Measurements from ENCODE around the gene ACBD3.

ACBD3 gene

DNA sequence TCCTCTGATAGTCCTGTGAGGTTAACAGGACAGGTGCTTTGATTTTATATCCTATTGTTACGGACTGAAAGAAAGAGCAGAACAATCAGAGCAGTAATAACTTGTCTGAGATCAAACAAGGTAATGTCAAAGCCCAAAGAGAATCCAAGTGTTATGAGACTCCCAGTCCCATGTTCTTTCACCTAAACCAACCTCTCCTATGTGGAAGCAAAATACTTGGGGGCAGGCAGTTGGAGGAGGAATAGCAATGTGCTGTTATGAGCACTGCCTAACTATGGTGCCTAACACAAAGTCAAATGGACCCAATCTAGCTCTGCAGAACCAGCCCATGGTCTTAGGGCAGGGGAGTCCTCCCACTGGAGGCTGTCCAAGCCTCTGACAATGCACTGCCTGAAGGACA lies 28.1 kb downstream of the ACBD3 start:
- Histone ChIP-seq H3K36me3 (ENCODE audit: control insufficient read depth, low read depth, low read length) (peaks cover 60% of the 10 kb centered on the region), H3K9me3 (ENCODE audit: control insufficient read depth, low read depth, low read length) (no peaks in the 10 kb centered on the region), H3K4me1 (ENCODE audit: control insufficient read depth, low read depth, low read length) (no peaks in the 10 kb centered on the region), H3K9ac (ENCODE audit: low read length) (no peak overlapping the region), H3K4me3 (ENCODE audit: low read length) (no peak overlapping the region), H3K27ac (ENCODE audit: low read length) (no peak overlapping the region), H3K27me3 (ENCODE audit: control insufficient read depth, insufficient read depth, low read length) (no peaks in the 10 kb centered on the region)

DNA sequence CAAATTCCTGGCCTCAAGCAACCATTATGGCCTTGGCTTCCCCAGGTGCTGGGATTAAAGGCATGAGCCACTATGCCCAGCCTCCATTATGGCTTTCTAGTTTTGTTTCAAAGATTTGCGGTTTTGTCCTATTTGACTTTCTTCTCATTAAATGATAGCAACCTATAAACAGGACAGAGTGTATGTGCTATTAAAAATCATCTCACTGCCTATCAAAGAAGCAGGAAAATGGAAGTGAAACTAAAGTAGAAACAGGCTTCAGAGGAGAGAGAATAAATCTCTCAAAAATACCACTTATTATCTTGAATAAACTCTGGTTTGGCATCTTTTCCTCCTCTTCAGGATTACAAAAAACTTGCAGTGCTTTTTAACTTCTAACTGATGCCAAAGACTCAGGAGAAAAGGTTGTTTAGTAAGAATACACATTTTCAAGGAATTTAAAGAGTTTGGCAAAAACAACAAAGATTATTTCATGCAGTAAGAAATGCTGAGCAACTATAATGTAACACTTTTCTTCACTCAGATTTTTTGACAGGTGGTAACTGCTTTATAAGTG lies 28.7 kb downstream of the ACBD3 start:
- H3K36me3 ChIP-seq (ENCODE audit: control insufficient read depth, low read depth, low read length): peaks cover 63% of the 10 kb centered on the region
- no peak overlapping the region for H3K9ac ChIP-seq (ENCODE audit: low read length)
- H3K27ac ChIP-seq (ENCODE audit: low read length): no peak overlapping the region
- H3K27me3 ChIP-seq (ENCODE audit: control insufficient read depth, insufficient read depth, low read length): no peaks in the 10 kb centered on the region
- H3K9me3 ChIP-seq (ENCODE audit: control insufficient read depth, low read depth, low read length): no peaks in the 10 kb centered on the region
- no peaks in the 10 kb centered on the region for H3K4me1 ChIP-seq (ENCODE audit: control insufficient read depth, low read depth, low read length)
- H3K4me3 ChIP-seq (ENCODE audit: low read length): no peak overlapping the region

DNA sequence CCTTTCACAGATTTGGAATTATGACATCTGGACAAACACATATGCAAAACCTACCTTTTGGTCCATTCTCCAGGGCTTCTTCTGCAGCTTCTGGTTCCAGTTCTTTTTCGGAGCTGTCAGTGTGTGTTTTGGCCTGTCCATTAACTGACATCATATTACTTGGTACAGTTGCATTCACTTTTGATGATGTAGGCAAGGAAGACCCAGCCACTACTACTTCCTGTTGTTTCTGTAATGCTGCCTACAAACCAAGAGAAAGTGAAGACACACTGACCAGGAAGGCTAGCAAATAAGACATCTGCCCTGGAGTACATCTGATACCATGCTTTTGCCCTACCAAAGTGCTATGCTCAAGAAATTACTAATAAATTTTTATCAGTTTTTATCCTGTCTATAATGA lies 31.9 kb downstream of the ACBD3 start:
- Histone ChIP-seq H3K9ac (ENCODE audit: low read length) (no peak overlapping the region), H3K27me3 (ENCODE audit: control insufficient read depth, insufficient read depth, low read length) (no peaks in the 10 kb centered on the region), H3K27ac (ENCODE audit: low read length) (no peak overlapping the region), H3K9me3 (ENCODE audit: control insufficient read depth, low read depth, low read length) (no peaks in the 10 kb centered on the region), H3K36me3 (ENCODE audit: control insufficient read depth, low read depth, low read length) (peaks cover 53% of the 10 kb centered on the region), H3K4me3 (ENCODE audit: low read length) (no peak overlapping the region), H3K4me1 (ENCODE audit: control insufficient read depth, low read depth, low read length) (no peaks in the 10 kb centered on the region)

DNA sequence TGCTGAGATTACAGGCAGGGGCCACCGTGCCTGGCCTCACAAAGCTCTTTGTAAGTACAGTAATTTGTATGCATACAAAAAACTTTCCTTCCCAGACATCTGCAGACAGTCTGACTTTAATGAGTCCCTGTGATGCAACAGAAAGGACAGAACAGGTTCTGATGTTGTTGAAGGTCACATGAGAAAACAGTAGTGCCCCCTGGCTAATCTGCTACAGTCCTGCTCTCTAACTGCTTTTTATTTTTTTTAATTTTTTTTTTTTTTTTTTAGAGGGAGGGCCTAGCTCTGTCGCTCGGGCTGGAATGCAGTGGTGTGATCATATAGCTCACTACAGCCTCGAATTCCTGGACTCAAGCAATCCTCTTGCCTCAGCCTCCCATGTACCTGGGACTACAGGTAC lies 36.7 kb downstream of the ACBD3 start:
- Histone ChIP-seq H3K36me3 (ENCODE audit: control insufficient read depth, low read depth, low read length) (peaks cover 60% of the 10 kb centered on the region), H3K27me3 (ENCODE audit: control insufficient read depth, insufficient read depth, low read length) (no peaks in the 10 kb centered on the region), H3K4me3 (ENCODE audit: low read length) (no peak overlapping the region), H3K9me3 (ENCODE audit: control insufficient read depth, low read depth, low read length) (no peaks in the 10 kb centered on the region), H3K27ac (ENCODE audit: low read length) (no peak overlapping the region), H3K4me1 (ENCODE audit: control insufficient read depth, low read depth, low read length) (no peaks in the 10 kb centered on the region), H3K9ac (ENCODE audit: low read length) (no peak overlapping the region)

DNA sequence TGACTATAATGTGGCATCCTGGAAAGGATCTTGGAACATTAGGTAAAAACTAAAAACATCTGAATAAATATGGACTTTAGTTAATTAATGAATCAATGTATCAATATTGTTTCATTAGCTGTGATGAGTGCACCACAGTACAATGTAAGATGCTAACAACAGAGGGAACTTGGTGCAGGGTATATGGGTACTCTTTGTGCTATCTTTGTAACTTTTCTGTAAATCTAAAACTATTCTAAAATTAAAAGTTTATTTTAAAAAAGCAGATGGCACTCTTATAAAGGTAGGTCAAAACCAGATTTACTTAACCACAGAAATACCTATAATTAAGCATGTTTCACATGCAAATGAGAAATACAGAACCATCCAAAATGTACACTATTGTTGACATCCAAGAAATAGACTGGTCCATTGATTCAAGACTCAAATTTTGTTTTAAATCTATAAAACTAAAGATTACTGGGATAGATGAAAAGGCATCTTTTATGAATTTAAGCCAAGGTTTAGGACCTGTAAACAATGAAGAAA lies 38.4 kb downstream of the ACBD3 start:
- Histone ChIP-seq H3K36me3 (ENCODE audit: control insufficient read depth, low read depth, low read length) (peaks cover 51% of the 10 kb centered on the region), H3K9ac (ENCODE audit: low read length) (no peak overlapping the region), H3K27ac (ENCODE audit: low read length) (no peak overlapping the region)

DNA sequence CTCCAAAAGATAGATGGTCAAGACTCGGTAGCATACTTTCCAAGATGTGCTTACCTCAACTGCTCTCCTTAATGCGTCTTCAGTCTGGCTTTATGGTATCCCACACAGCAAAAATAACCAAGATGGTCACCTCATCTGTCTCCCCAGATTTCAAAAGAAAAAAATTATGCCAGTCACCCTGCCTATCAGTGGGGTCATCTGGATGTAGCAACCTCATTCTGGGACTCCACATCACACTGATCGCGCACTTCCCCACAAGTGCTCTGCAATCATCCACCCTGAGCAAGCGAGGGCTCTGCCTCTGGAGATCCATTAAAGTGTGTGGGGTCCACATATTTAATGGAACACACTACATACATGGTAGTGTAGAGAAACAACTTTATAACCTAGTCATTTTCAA lies 42.5 kb downstream of the ACBD3 start:
- H3K27ac ChIP-seq (ENCODE audit: low read length): no peak overlapping the region
- no peaks in the 10 kb centered on the region for H3K9me3 ChIP-seq (ENCODE audit: control insufficient read depth, low read depth, low read length)
- no peaks in the 10 kb centered on the region for H3K4me1 ChIP-seq (ENCODE audit: control insufficient read depth, low read depth, low read length)
- H3K4me3 ChIP-seq (ENCODE audit: low read length): no peak overlapping the region
- peaks cover 33% of the 10 kb centered on the region for H3K36me3 ChIP-seq (ENCODE audit: control insufficient read depth, low read depth, low read length)
- no peak overlapping the region for H3K9ac ChIP-seq (ENCODE audit: low read length)
- H3K27me3 ChIP-seq (ENCODE audit: control insufficient read depth, insufficient read depth, low read length): no peaks in the 10 kb centered on the region

More for the DNA sequence above, 38.4 kb downstream of the ACBD3 start:
- Histone ChIP-seq H3K9me3 (ENCODE audit: control insufficient read depth, low read depth, low read length) (no peaks in the 10 kb centered on the region), H3K4me1 (ENCODE audit: control insufficient read depth, low read depth, low read length) (no peaks in the 10 kb centered on the region), H3K4me3 (ENCODE audit: low read length) (no peak overlapping the region), H3K27me3 (ENCODE audit: control insufficient read depth, insufficient read depth, low read length) (no peaks in the 10 kb centered on the region)

DNA sequence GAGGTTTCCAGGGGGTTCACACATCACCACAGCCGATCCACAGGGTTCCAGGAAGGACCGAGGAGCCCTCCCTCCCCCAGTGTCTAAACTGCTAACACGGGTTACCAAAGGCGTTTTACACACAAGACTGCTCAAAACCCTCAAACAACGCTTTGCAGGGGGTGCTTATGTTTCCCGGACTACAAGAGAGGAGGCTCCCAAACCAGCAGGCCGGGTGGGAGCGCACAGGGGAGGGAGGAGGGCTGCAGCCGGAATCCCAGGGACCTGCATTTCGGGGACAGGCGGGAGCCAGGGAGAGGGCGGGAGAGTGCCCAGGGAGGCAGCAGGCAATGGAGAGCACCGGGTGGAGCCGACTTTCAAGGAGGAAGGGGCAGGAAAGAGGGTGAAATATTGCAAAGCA lies 50.8 kb downstream of the ACBD3 start:
- no peak overlapping the region for H3K4me3 ChIP-seq (ENCODE audit: low read length)
- H3K27ac ChIP-seq (ENCODE audit: low read length): no peak overlapping the region
- H3K4me1 ChIP-seq (ENCODE audit: control insufficient read depth, low read depth, low read length): peaks cover 5% of the 10 kb centered on the region
- H3K9me3 ChIP-seq (ENCODE audit: control insufficient read depth, low read depth, low read length): no peaks in the 10 kb centered on the region
- H3K27me3 ChIP-seq (ENCODE audit: control insufficient read depth, insufficient read depth, low read length): no peaks in the 10 kb centered on the region
- H3K9ac ChIP-seq (ENCODE audit: low read length): no peak overlapping the region
- no peaks in the 10 kb centered on the region for H3K36me3 ChIP-seq (ENCODE audit: control insufficient read depth, low read depth, low read length)

DNA sequence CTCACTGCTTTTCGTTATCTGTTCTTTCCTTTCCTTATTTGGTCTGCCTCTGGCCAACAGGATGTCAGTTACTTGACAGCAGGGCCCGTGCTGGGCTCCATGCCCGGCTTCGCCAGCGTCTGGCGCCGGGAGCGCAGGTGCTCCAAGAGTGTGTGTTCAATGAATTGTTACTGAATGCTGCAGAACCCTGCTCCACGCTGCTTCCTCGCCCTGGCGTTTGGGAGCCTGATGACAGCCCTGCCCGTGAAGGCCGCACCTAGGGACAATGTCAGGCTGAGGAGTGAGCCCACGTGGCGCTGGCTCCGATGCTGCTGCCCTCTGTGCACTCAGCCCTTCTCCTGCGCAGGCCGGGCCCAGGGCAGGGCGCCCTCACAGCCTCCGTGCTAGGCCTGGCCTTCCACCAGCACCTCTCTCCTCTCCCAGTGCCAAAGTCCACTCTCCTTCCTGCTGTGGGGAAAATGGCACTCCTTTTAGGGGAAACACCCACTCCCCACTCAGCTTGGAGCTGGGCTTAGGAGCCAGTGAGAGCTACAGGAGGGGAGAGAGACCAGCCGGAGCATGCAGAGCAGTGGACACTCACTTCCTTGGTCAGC lies 51.4 kb downstream of the ACBD3 start:
- Histone ChIP-seq H3K9me3 (ENCODE audit: control insufficient read depth, low read depth, low read length) (no peaks in the 10 kb centered on the region), H3K36me3 (ENCODE audit: control insufficient read depth, low read depth, low read length) (no peaks in the 10 kb centered on the region), H3K27ac (ENCODE audit: low read length) (no peak overlapping the region), H3K4me3 (ENCODE audit: low read length) (no peak overlapping the region), H3K9ac (ENCODE audit: low read length) (no peak overlapping the region), H3K4me1 (ENCODE audit: control insufficient read depth, low read depth, low read length) (peaks cover 5% of the 10 kb centered on the region), H3K27me3 (ENCODE audit: control insufficient read depth, insufficient read depth, low read length) (no peaks in the 10 kb centered on the region)

DNA sequence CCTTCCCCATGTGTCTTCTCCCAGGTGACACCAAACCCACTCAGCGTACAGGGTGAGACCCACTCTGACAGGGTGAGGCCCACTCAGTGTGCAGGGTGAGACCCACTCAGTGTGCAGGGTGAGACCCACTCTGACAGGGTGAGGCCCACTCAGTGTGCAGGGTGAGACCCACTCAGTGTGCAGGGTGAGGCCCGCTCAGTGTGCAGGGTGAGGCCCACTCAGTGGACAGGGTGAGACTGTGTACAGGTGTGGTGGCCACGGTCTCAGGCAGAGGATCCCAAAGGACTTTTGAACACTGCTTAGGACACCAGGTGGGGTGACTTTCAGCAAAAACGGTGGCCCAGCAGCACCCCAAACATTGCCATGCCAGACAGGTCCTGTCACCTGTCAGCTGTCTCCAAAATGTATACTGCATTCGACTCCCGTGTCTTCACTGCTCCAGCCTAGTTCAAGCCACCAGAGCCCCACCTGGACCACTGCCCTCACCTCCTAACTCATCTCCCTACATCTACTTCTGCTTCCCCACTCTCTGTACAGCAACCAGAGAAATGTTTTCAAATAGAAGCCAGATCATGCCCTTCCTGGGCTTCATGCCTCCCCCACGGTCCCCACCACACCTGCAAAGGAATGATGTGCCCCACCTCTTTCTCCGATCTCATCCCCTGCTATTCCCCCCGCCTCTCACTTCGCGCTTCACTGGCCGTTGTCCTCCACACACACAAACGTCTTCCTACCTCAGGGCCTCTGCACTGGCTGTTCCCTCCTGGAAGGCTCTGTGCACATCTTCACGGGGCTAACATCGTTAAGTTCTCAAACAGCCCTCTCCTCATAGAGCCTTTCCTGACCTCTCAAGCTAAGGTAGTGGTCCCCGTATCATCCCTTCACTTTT lies 52.1 kb downstream of the ACBD3 start:
- no peak overlapping the region for H3K9ac ChIP-seq (ENCODE audit: low read length)
- no peaks in the 10 kb centered on the region for H3K9me3 ChIP-seq (ENCODE audit: control insufficient read depth, low read depth, low read length)
- no peaks in the 10 kb centered on the region for H3K27me3 ChIP-seq (ENCODE audit: control insufficient read depth, insufficient read depth, low read length)

DNA sequence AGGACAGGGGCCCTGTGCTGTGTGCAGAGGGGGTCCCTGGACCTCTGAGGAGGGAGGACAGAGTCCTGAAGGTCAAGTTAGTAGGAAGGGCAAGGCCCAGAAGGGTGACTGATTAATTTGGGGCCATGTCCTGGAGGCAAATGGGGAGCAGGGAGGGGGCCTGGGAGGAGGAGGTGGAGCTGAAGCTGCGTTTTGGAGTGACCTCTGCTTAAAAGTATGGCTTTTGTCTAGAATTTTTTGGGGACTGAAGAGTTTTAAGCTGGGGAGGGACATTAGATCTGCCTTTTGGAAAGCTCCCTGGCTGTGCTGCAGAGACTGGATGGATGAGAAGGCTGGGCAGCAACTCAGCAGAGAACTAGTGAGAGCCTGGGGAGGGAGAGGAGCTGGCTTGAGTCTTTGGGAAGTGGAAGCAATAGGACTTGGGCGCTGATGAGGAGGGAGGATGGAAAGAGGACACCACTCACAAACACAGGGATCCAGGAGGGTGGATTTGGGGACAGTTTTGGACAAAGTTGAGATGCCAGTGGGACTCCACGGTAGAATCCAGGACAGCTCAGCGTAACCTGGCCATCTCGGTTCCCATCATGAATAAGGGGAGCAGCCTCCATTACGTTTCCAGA lies 52.9 kb downstream of the ACBD3 start:
- Histone ChIP-seq H3K27ac (ENCODE audit: low read length) (no peak overlapping the region), H3K36me3 (ENCODE audit: control insufficient read depth, low read depth, low read length) (no peaks in the 10 kb centered on the region), H3K9ac (ENCODE audit: low read length) (no peak overlapping the region), H3K27me3 (ENCODE audit: control insufficient read depth, insufficient read depth, low read length) (no peaks in the 10 kb centered on the region), H3K4me1 (ENCODE audit: control insufficient read depth, low read depth, low read length) (peaks cover 5% of the 10 kb centered on the region), H3K9me3 (ENCODE audit: control insufficient read depth, low read depth, low read length) (no peaks in the 10 kb centered on the region), H3K4me3 (ENCODE audit: low read length) (no peak overlapping the region)

More for the DNA sequence above, 52.1 kb downstream of the ACBD3 start:
- no peaks in the 10 kb centered on the region for H3K36me3 ChIP-seq (ENCODE audit: control insufficient read depth, low read depth, low read length)
- H3K27ac ChIP-seq (ENCODE audit: low read length): no peak overlapping the region
- H3K4me1 ChIP-seq (ENCODE audit: control insufficient read depth, low read depth, low read length): peaks cover 5% of the 10 kb centered on the region
- no peak overlapping the region for H3K4me3 ChIP-seq (ENCODE audit: low read length)

DNA sequence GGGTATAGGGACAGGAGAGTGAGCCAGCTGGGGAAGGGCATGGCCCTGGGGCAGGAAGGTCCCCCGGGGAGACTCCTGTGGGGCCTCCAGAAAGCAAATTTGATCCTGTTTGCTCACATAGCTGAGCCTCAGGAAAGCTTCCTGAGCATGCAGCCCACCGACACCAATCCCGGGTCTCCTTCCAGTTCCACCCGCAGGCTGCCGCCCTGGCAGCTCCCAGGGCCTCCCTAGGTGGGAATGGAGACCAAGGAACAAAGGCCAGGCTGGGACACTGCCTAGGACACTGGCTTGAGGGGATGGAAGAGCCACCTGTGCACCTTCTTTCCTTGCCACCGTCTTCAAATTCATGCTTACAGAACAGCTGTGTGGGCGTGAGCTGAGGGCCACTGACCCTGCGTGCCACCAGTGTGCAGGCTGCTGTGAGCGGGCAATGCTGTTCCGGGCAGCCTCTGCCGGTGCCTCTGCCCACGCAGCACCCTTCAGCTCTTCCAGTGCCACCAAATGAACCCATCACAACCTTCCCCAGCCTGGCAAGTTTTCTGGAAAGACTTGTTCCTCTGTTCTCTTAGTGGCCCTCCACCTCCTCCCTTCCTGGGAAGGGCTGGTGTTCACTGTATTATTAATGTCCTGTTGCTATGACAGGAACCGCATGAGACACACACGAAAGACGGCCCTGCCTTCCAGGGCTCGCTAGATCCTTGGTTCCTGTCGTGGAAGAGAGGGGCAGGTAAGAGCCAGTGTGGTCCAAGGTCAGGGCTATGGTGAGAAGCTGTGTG lies 53.6 kb downstream of the ACBD3 start:
- Histone ChIP-seq H3K4me1 (ENCODE audit: control insufficient read depth, low read depth, low read length) (peaks cover 5% of the 10 kb centered on the region), H3K27me3 (ENCODE audit: control insufficient read depth, insufficient read depth, low read length) (no peaks in the 10 kb centered on the region), H3K36me3 (ENCODE audit: control insufficient read depth, low read depth, low read length) (no peaks in the 10 kb centered on the region), H3K4me3 (ENCODE audit: low read length) (no peak overlapping the region), H3K9ac (ENCODE audit: low read length) (no peak overlapping the region), H3K9me3 (ENCODE audit: control insufficient read depth, low read depth, low read length) (no peaks in the 10 kb centered on the region), H3K27ac (ENCODE audit: low read length) (no peak overlapping the region)

Measured in iPS-18a (cell line).